Panc1 (cell line): ENCODE measurements around the gene MT1B. TPM values are rescaled to one million over a fixed set of nuclear protein-coding genes. Genes with fewer than 3 reads are reported as not detected.

ENCODE experiments used
- ATAC-seq: fragments of 200-7000 bp; cut with Tn5 transposase; 2 replicates; pipeline ENCODE4 v1.9.1; 2020; ENCODE audit warnings: mild to moderate bottlenecking, moderate library complexity
- BruUV-seq: library from RNA; stranded (reverse); fragments of 400-500 nt; replicated peaks from 2 replicates; lab custom pipeline; 2021; lab: Mats Ljungman, UMichigan
- CTCF ChIA-PET: fragments of 300-600 bp; sonication (Branson Sonifier 250); formaldehyde crosslinking; loops from one replicate; lab custom pipeline; 2022; ENCODE audit warnings: antibody characterized with exemption; lab: Charles Lee
- POLR2A ChIA-PET: fragments of 300-600 bp; sonication (Branson Sonifier 250); formaldehyde crosslinking; loops from one replicate; lab custom pipeline; 2022; ENCODE audit warnings: antibody characterized with exemption; lab: Charles Lee
- DNase-seq: peaks from one replicate; pipeline ENCODE4 v3.0.0-alpha.2; 2010; ENCODE audit warnings: low read depth, low spot score
- H3K27ac ChIP-seq: 2 replicates; pipeline ENCODE4 v1.5.1; 2011; ENCODE audit warnings: mild to moderate bottlenecking, low read length, inconsistent platforms
- H3K27me3 ChIP-seq: fragments of 200-500 bp; sonication (Bioruptor generic); 2 replicates; pipeline ENCODE4 v1.6.0; 2014; ENCODE audit warnings: low read length, inconsistent platforms; ENCODE audit not compliant: control insufficient read depth, insufficient read depth
- H3K36me3 ChIP-seq: fragments of 200-500 bp; sonication (Bioruptor generic); 2 replicates; pipeline ENCODE4 v1.5.1; 2014; ENCODE audit warnings: inconsistent platforms, mild to moderate bottlenecking, low read length, moderate library complexity; ENCODE audit not compliant: control insufficient read depth, insufficient read depth
- H3K4me1 ChIP-seq: 2 replicates; pipeline ENCODE4 v1.5.1; 2011; ENCODE audit warnings: inconsistent platforms, mild to moderate bottlenecking, low read length, moderate library complexity; ENCODE audit not compliant: control insufficient read depth, insufficient read depth
- H3K4me3 ChIP-seq, 2 experiments: 2 replicates each; pipeline ENCODE4 v1.5.1; 2011 to 2012; ENCODE audit warnings: low read depth in 2 of 2, low read length in 2 of 2, mild to moderate bottlenecking in 2 of 2, inconsistent platforms in 1 of 2, moderate library complexity in 1 of 2
- H3K9me3 ChIP-seq: fragments of 200-500 bp; sonication (Bioruptor generic); 2 replicates; pipeline ENCODE4 v1.5.1; 2014; ENCODE audit warnings: low read depth, mild to moderate bottlenecking, inconsistent platforms, low read length, moderate library complexity; ENCODE audit not compliant: control insufficient read depth, insufficient read depth
- CTCF ChIP-seq: fragments of 450-650 bp; IDR thresholded peaks from 2 replicates; pipeline ENCODE4 v1.5.1; 2017; ENCODE audit warnings: mild to moderate bottlenecking
- POLR2AphosphoS5 ChIP-seq: IDR thresholded peaks from 2 replicates; pipeline ENCODE4 v1.6.1; 2012; ENCODE audit warnings: mild to moderate bottlenecking, low read depth, low read length, moderate library complexity
- REST ChIP-seq, 2 experiments: IDR thresholded peaks; 2 replicates each; pipeline ENCODE4 v1.6.1; 2011 to 2012; ENCODE audit warnings: low read depth in 2 of 2, control low read depth in 1 of 2, low read length in 1 of 2, mild to moderate bottlenecking in 1 of 2, moderate library complexity in 1 of 2; ENCODE audit not compliant: insufficient read depth in 1 of 2
- SIN3A ChIP-seq: IDR thresholded peaks from 2 replicates; pipeline ENCODE4 v1.6.1; 2012; ENCODE audit warnings: low read depth, mild to moderate bottlenecking, low read length, moderate library complexity, borderline replicate concordance; ENCODE audit not compliant: insufficient read depth
- TCF7L2 ChIP-seq: IDR thresholded peaks from 2 replicates; pipeline ENCODE4 v1.6.1; 2011; ENCODE audit warnings: mild to moderate bottlenecking, low read depth, low read length, inconsistent platforms
- in situ Hi-C: cut with HindIII; loops from 2 replicates; pipeline ENCODE4 v1.10.0; 2016; ENCODE audit warnings: low sequenced_read_pairs, low pct_unique_long_range_greater_than_20kb
- intact Hi-C: fragments of 100-400 bp; cut with micrococcal nuclease; formaldehyde crosslinking; loops from one replicate; pipeline ENCODE4 v1.10.0; 2022; ENCODE audit not compliant: unreplicated experiment
- total RNA-seq: library from RNA; stranded (reverse); gene quantifications from one replicate; pipeline ENCODE4 v1.2.1, GENCODE V29; 2021; ENCODE audit not compliant: unreplicated experiment

MT1B gene
- total RNA-seq, 1 experiment from 2014 or later: not detected

GRCh38 chr16:56633535-56633934, 18.2 kb upstream of the MT1B start:
- no peak overlapping the region for H3K4me3 ChIP-seq
- BruUV-seq: no TSS peak
- POLR2A ChIA-PET: no interaction called here

GRCh38 chr16:56634715-56635440, 16.8 kb upstream of the MT1B start:
- no peak for ATAC-seq
- Histone ChIP-seq H3K4me3 (no peak overlapping the region), H3K9me3 (no peaks in the 10 kb centered on the region), H3K27ac (no peak overlapping the region), H3K36me3 (no peaks in the 10 kb centered on the region), H3K27me3 (no peaks in the 10 kb centered on the region), H3K4me1 (peaks cover 14% of the 10 kb centered on the region; the same call in 1 of the 2 replicates)
- in situ Hi-C loops (no loop called here), intact Hi-C loops (no loop called here)
- ChIA-PET CTCF (no interaction called here), POLR2A (no interaction called here)
- no TSS peak for BruUV-seq
- no peak for TF ChIP-seq REST (IDR thresholded peaks at IDR 0.05; ENCODE audit: insufficient read depth in 1 of 2, low read depth in 2 of 2, low read length in 1 of 2)
- TF ChIP-seq TCF7L2: no peak
- TF ChIP-seq CTCF: no peak
- TF ChIP-seq POLR2AphosphoS5: no peak
- TF ChIP-seq SIN3A: no peak
- no peak for DNase-seq

More at GRCh38 chr16:56633535-56633934, 18.2 kb upstream of the MT1B start:
- H3K36me3 ChIP-seq: no peaks in the 10 kb centered on the region
- intact Hi-C loops (no loop called here), in situ Hi-C loops (no loop called here)
- TF ChIP-seq CTCF (no peak), POLR2AphosphoS5 (no peak), SIN3A (no peak), TCF7L2 (no peak), REST (IDR thresholded peaks at IDR 0.05; ENCODE audit: insufficient read depth in 1 of 2, low read depth in 2 of 2, low read length in 1 of 2) (no peak)
- no peaks in the 10 kb centered on the region for H3K27me3 ChIP-seq
- CTCF ChIA-PET: no interaction called here
- no peak for DNase-seq
- no peaks in the 10 kb centered on the region for H3K9me3 ChIP-seq
- no peak for ATAC-seq
- no peak overlapping the region for H3K27ac ChIP-seq
- H3K4me1 ChIP-seq: peaks cover 13% of the 10 kb centered on the region
